Panc1 (cell line): ENCODE measurements around the gene RMC1. TPM values are rescaled to one million over a fixed set of nuclear protein-coding genes. Genes with fewer than 3 reads are reported as not detected.

Source experiments
- ATAC-seq: fragments of 200-7000 bp; cut with Tn5 transposase; 2 replicates; pipeline ENCODE4 v1.9.1; 2020; ENCODE audit warnings: mild to moderate bottlenecking, moderate library complexity
- BruUV-seq: library from RNA; stranded (reverse); fragments of 400-500 nt; replicated peaks from 2 replicates; lab custom pipeline; 2021; lab: Mats Ljungman, UMichigan
- CTCF ChIA-PET: fragments of 300-600 bp; sonication (Branson Sonifier 250); formaldehyde crosslinking; loops from one replicate; lab custom pipeline; 2022; ENCODE audit warnings: antibody characterized with exemption; lab: Charles Lee
- POLR2A ChIA-PET: fragments of 300-600 bp; sonication (Branson Sonifier 250); formaldehyde crosslinking; loops from one replicate; lab custom pipeline; 2022; ENCODE audit warnings: antibody characterized with exemption; lab: Charles Lee
- DNase-seq: peaks from one replicate; pipeline ENCODE4 v3.0.0-alpha.2; 2010; ENCODE audit warnings: low read depth, low spot score
- H3K27ac ChIP-seq: 2 replicates; pipeline ENCODE4 v1.5.1; 2011; ENCODE audit warnings: mild to moderate bottlenecking, low read length, inconsistent platforms
- H3K27me3 ChIP-seq: fragments of 200-500 bp; sonication (Bioruptor generic); 2 replicates; pipeline ENCODE4 v1.6.0; 2014; ENCODE audit warnings: low read length, inconsistent platforms; ENCODE audit not compliant: control insufficient read depth, insufficient read depth
- H3K36me3 ChIP-seq: fragments of 200-500 bp; sonication (Bioruptor generic); 2 replicates; pipeline ENCODE4 v1.5.1; 2014; ENCODE audit warnings: inconsistent platforms, mild to moderate bottlenecking, low read length, moderate library complexity; ENCODE audit not compliant: control insufficient read depth, insufficient read depth
- H3K4me1 ChIP-seq: 2 replicates; pipeline ENCODE4 v1.5.1; 2011; ENCODE audit warnings: inconsistent platforms, mild to moderate bottlenecking, low read length, moderate library complexity; ENCODE audit not compliant: control insufficient read depth, insufficient read depth
- H3K4me3 ChIP-seq, 2 experiments: 2 replicates each; pipeline ENCODE4 v1.5.1; 2011 to 2012; ENCODE audit warnings: low read depth in 2 of 2, low read length in 2 of 2, mild to moderate bottlenecking in 2 of 2, inconsistent platforms in 1 of 2, moderate library complexity in 1 of 2
- H3K9me3 ChIP-seq: fragments of 200-500 bp; sonication (Bioruptor generic); 2 replicates; pipeline ENCODE4 v1.5.1; 2014; ENCODE audit warnings: low read depth, mild to moderate bottlenecking, inconsistent platforms, low read length, moderate library complexity; ENCODE audit not compliant: control insufficient read depth, insufficient read depth
- CTCF ChIP-seq: fragments of 450-650 bp; IDR thresholded peaks from 2 replicates; pipeline ENCODE4 v1.5.1; 2017; ENCODE audit warnings: mild to moderate bottlenecking
- POLR2AphosphoS5 ChIP-seq: IDR thresholded peaks from 2 replicates; pipeline ENCODE4 v1.6.1; 2012; ENCODE audit warnings: mild to moderate bottlenecking, low read depth, low read length, moderate library complexity
- REST ChIP-seq, 2 experiments: IDR thresholded peaks; 2 replicates each; pipeline ENCODE4 v1.6.1; 2011 to 2012; ENCODE audit warnings: low read depth in 2 of 2, control low read depth in 1 of 2, low read length in 1 of 2, mild to moderate bottlenecking in 1 of 2, moderate library complexity in 1 of 2; ENCODE audit not compliant: insufficient read depth in 1 of 2
- SIN3A ChIP-seq: IDR thresholded peaks from 2 replicates; pipeline ENCODE4 v1.6.1; 2012; ENCODE audit warnings: low read depth, mild to moderate bottlenecking, low read length, moderate library complexity, borderline replicate concordance; ENCODE audit not compliant: insufficient read depth
- TCF7L2 ChIP-seq: IDR thresholded peaks from 2 replicates; pipeline ENCODE4 v1.6.1; 2011; ENCODE audit warnings: mild to moderate bottlenecking, low read depth, low read length, inconsistent platforms
- in situ Hi-C: cut with HindIII; loops from 2 replicates; pipeline ENCODE4 v1.10.0; 2016; ENCODE audit warnings: low sequenced_read_pairs, low pct_unique_long_range_greater_than_20kb
- intact Hi-C: fragments of 100-400 bp; cut with micrococcal nuclease; formaldehyde crosslinking; loops from one replicate; pipeline ENCODE4 v1.10.0; 2022; ENCODE audit not compliant: unreplicated experiment
- total RNA-seq: library from RNA; stranded (reverse); gene quantifications from one replicate; pipeline ENCODE4 v1.2.1, GENCODE V29; 2021; ENCODE audit not compliant: unreplicated experiment

RMC1 gene
- total RNA-seq, 1 experiment from 2014 or later, result 57.4 TPM

GRCh38 chr18:23565916-23566547 lies 62.7 kb downstream of the RMC1 start:
- peaks cover 21% of the 10 kb centered on the region for H3K36me3 ChIP-seq
- POLR2A ChIA-PET, result no interaction called here
- no peaks in the 10 kb centered on the region for H3K4me1 ChIP-seq
- intact Hi-C loops, result no loop called here
- ATAC-seq (no peak), DNase-seq (no peak)
- CTCF ChIA-PET, result no interaction called here
- H3K27me3 ChIP-seq, result no peaks in the 10 kb centered on the region
- BruUV-seq, result no TSS peak
- in situ Hi-C loops, result no loop called here
- H3K4me3 ChIP-seq, result no peak overlapping the region
- no peaks in the 10 kb centered on the region for H3K9me3 ChIP-seq
- no peak overlapping the region for H3K27ac ChIP-seq
- TF ChIP-seq REST (IDR thresholded peaks at IDR 0.05; ENCODE audit: insufficient read depth in 1 of 2, low read depth in 2 of 2, low read length in 1 of 2) (no peak), POLR2AphosphoS5 (no peak), CTCF (no peak), TCF7L2 (no peak), SIN3A (no peak)

GRCh38 chr18:23567671-23568070 lies 64.4 kb downstream of the RMC1 start:
- H3K9me3 ChIP-seq, result no peaks in the 10 kb centered on the region
- TF ChIP-seq POLR2AphosphoS5, result no peak
- DNase-seq (no peak), ATAC-seq (no peak)
- H3K27me3 ChIP-seq, result no peaks in the 10 kb centered on the region
- CTCF ChIA-PET, result no interaction called here
- no peak overlapping the region for H3K4me3 ChIP-seq
- H3K4me1 ChIP-seq, result no peaks in the 10 kb centered on the region
- peaks cover 26% of the 10 kb centered on the region for H3K36me3 ChIP-seq
- in situ Hi-C loops, result no loop called here
- BruUV-seq, result no TSS peak
- intact Hi-C loops, result no loop called here
- POLR2A ChIA-PET, result no interaction called here
- no peak overlapping the region for H3K27ac ChIP-seq

GRCh38 chr18:23568281-23569138 lies 65.2 kb downstream of the RMC1 start:
- ATAC-seq (no peak), DNase-seq (no peak)
- in situ Hi-C loops, result no loop called here
- TF ChIP-seq REST (IDR thresholded peaks at IDR 0.05; ENCODE audit: insufficient read depth in 1 of 2, low read depth in 2 of 2, low read length in 1 of 2), result no peak
- TF ChIP-seq TCF7L2, result no peak
- no peak for TF ChIP-seq SIN3A
- TF ChIP-seq CTCF, result no peak
- no peak for TF ChIP-seq POLR2AphosphoS5
- intact Hi-C loops, result no loop called here
- Histone ChIP-seq H3K9me3 (no peaks in the 10 kb centered on the region), H3K4me3 (no peak overlapping the region), H3K27me3 (no peaks in the 10 kb centered on the region), H3K27ac (no peak overlapping the region), H3K4me1 (no peaks in the 10 kb centered on the region), H3K36me3 (peaks cover 31% of the 10 kb centered on the region)
- CTCF ChIA-PET, result no interaction called here
- POLR2A ChIA-PET, result no interaction called here
- no TSS peak for BruUV-seq
